Measurements from ENCODE around the gene CNTNAP2.

DNA sequence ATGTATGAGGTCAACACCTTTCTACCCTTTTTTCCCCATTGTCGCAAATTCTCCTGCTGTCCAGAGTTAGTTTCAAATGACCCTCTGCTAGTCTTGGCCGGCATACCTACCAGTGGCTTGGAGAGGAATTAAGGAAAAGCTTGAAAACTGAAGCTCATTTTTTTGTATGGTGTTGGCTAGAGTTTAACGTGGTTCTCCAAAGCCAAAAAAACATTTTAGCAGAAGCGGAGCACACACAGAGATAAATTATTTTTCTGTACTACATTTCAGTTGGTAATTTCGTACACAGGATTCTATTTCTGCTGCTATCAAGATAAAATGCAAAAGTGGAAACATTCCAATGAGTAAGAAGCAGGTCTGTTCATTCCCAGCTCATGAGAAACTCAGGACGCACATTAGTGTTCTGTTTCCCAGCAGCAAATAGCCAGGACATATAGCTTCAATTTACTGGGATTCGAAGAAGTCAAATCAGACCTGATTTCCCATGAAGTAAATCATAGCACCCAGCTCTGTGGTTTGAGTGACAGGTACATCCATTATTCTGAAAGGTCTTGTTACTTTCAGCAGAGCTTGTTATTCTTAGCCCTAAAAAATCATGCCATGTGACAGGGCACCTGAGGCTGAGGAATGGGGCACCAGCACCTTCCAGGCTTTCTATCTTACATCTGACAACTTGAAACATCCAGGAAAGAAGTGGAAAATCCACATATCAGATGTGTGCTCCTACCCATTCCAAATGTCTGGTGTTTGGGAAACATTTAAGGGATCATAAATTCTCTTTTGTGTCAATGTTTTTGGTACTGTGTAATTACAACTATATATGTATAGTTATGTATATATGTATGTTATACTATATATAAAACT is 2258.0 kb downstream of the CNTNAP2 start:
- TF ChIP-seq POLR2A (IDR thresholded peaks at IDR 0.05; ENCODE audit: low read depth, low read length) (no peak), FOS (IDR thresholded peaks at IDR 0.05; ENCODE audit: low read depth, low read length) (no peak), RFX5 (IDR thresholded peaks at IDR 0.05; ENCODE audit: low read depth, low read length) (no peak), ELK1 (IDR thresholded peaks at IDR 0.05; ENCODE audit: borderline replicate concordance, low read depth, low read length) (no peak)
- TF ChIP-seq, protein P1, sequence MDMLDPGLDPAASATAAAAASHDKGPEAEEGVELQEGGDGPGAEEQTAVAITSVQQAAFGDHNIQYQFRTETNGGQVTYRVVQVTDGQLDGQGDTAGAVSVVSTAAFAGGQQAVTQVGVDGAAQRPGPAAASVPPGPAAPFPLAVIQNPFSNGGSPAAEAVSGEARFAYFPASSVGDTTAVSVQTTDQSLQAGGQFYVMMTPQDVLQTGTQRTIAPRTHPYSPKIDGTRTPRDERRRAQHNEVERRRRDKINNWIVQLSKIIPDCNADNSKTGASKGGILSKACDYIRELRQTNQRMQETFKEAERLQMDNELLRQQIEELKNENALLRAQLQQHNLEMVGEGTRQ (IDR thresholded peaks at IDR 0.05; ENCODE audit: low read depth, low read length) = no peak
- TF ChIP-seq, protein P2, sequence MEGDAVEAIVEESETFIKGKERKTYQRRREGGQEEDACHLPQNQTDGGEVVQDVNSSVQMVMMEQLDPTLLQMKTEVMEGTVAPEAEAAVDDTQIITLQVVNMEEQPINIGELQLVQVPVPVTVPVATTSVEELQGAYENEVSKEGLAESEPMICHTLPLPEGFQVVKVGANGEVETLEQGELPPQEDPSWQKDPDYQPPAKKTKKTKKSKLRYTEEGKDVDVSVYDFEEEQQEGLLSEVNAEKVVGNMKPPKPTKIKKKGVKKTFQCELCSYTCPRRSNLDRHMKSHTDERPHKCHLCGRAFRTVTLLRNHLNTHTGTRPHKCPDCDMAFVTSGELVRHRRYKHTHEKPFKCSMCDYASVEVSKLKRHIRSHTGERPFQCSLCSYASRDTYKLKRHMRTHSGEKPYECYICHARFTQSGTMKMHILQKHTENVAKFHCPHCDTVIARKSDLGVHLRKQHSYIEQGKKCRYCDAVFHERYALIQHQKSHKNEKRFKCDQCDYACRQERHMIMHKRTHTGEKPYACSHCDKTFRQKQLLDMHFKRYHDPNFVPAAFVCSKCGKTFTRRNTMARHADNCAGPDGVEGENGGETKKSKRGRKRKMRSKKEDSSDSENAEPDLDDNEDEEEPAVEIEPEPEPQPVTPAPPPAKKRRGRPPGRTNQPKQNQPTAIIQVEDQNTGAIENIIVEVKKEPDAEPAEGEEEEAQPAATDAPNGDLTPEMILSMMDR (conservative IDR thresholded peaks at IDR 0.05; ENCODE audit: low read depth, low read length) = no peak
